A549 (cell line): ENCODE results near the gene ATP4A. TPM values are rescaled to one million over a fixed set of nuclear protein-coding genes. Genes with fewer than 3 reads are reported as not detected.

Experiments
- ATAC-seq, 2 experiments: fragments of 200-7000 bp in 1 of 2; fragments of >200 bp in 1 of 2; cut with Nextera tagmentation in 1 of 2; cut with Tn5 transposase in 1 of 2; 3 replicates each; pipeline versions ENCODE4 v1.8.0 to v1.9.1; 2018 to 2020; ENCODE audit warnings: mild to moderate bottlenecking in 1 of 2, moderate library complexity in 1 of 2
- CTCF ChIA-PET: fragments of 300-600 bp; sonication (Branson Sonifier 250); formaldehyde crosslinking; extraction: SDS; loops from one replicate; lab custom pipeline; 2021; ENCODE audit warnings: antibody characterized with exemption, inconsistent platforms; lab: Yijun Ruan, JAX
- POLR2A ChIA-PET: fragments of 350-600 bp; formaldehyde crosslinking; extraction: SDS; loops from one replicate; lab custom pipeline; 2021; ENCODE audit warnings: antibody characterized with exemption, inconsistent platforms; lab: Yijun Ruan, JAX
- DNase-seq, 2 experiments: peaks; one replicate each; pipeline versions ENCODE4 v3.0.0 to v3.0.0-alpha.2; 2011 to 2016; ENCODE audit warnings: low read depth in 1 of 2, low spot score in 1 of 2
- FAIRE-seq: peaks from 2 replicates; lab custom pipeline; 2011; peaks lifted over from hg19 to GRCh38; lab: Jason Lieb, UNC
- H3K27ac ChIP-seq, 2 experiments: fragments of >200 bp; sonication (Bioruptor Twin); formaldehyde crosslinking; 3 replicates each; pipeline ENCODE4 v1.5.1; 2016 to 2017
- H3K4me1 ChIP-seq: fragments of >200 bp; sonication (Bioruptor Twin); formaldehyde crosslinking; 3 replicates; pipeline ENCODE4 v1.6.1; 2016
- H3K4me2 ChIP-seq: fragments of >200 bp; sonication (Bioruptor Twin); formaldehyde crosslinking; 3 replicates; pipeline ENCODE4 v1.6.1; 2016
- H3K4me3 ChIP-seq: fragments of >200 bp; sonication (Bioruptor Twin); formaldehyde crosslinking; 3 replicates; pipeline ENCODE4 v1.5.1; 2016
- H3K9me3 ChIP-seq: fragments of >200 bp; sonication (Bioruptor Twin); formaldehyde crosslinking; 3 replicates; pipeline ENCODE4 v1.6.1; 2016
- BHLHE40 ChIP-seq: IDR thresholded peaks from 2 replicates; pipeline ENCODE4 v1.6.1; 2012; ENCODE audit warnings: low read depth, low read length, inconsistent platforms
- CBX2 ChIP-seq: fragments of 200-600 bp; sonication (generic); IDR thresholded peaks from 2 replicates; pipeline ENCODE4 v1.6.1; 2016; ENCODE audit warnings: low read depth, mild to moderate bottlenecking, borderline replicate concordance
- CHD2 ChIP-seq: fragments of 150-350 bp; IDR thresholded peaks from 2 replicates; pipeline ENCODE4 v1.6.1; 2014; ENCODE audit warnings: low read length; ENCODE audit not compliant: partially characterized antibody
- CHD4 ChIP-seq: fragments of 200-600 bp; sonication (generic); IDR thresholded peaks from 2 replicates; pipeline ENCODE4 v1.6.1; 2016; ENCODE audit warnings: antibody characterized with exemption, mild to moderate bottlenecking, borderline replicate concordance
- EHF ChIP-seq: fragments of 250-450 bp; sonication (Bioruptor Pico); IDR thresholded peaks from 2 replicates; pipeline ENCODE4 v1.5.0; 2020; ENCODE audit warnings: mild to moderate bottlenecking
- FOSL2 ChIP-seq, 2 experiments: fragments of 450-650 bp in 1 of 2; fragments of >200 bp in 1 of 2; sonication (Bioruptor Twin) in 1 of 2; formaldehyde crosslinking; IDR thresholded peaks; 2 replicates each; pipeline versions ENCODE4 v1.5.0 to v1.6.1; 2016 to 2020; ENCODE audit warnings: mild to moderate bottlenecking in 1 of 2, moderate library complexity in 1 of 2
- JUN ChIP-seq, 2 experiments: fragments of >200 bp; sonication (Bioruptor Twin); formaldehyde crosslinking; IDR thresholded peaks; 2 replicates in 1 of 2; 3 replicates in 1 of 2; pipeline ENCODE4 v1.6.1; 2016 to 2017
- JUNB ChIP-seq: fragments of >200 bp; sonication (Bioruptor Twin); formaldehyde crosslinking; IDR thresholded peaks from 2 replicates; pipeline ENCODE4 v1.6.1; 2016
- KDM1A ChIP-seq: fragments of 200-600 bp; sonication (generic); IDR thresholded peaks from 2 replicates; pipeline ENCODE4 v1.6.1; 2016; ENCODE audit warnings: low read depth, mild to moderate bottlenecking
- MAFK ChIP-seq: fragments of 450-650 bp; IDR thresholded peaks from 2 replicates; pipeline ENCODE4 v1.6.1; 2014; ENCODE audit not compliant: partially characterized antibody
- MAZ ChIP-seq: fragments of 150-350 bp; IDR thresholded peaks from 2 replicates; pipeline ENCODE4 v1.6.1; 2014; ENCODE audit warnings: antibody characterized with exemption, low read depth, low read length, borderline replicate concordance
- MYC ChIP-seq: IDR thresholded peaks from 2 replicates; pipeline ENCODE4 v1.6.1; 2012; ENCODE audit warnings: mild to moderate bottlenecking, inconsistent platforms, low read length, improper control_type of control experiment, borderline replicate concordance
- NFE2L2 ChIP-seq: fragments of 150-350 bp; conservative IDR thresholded peaks from 2 replicates; pipeline ENCODE4 v1.6.1; 2014; ENCODE audit warnings: low read length
- NR3C1 ChIP-seq: fragments of >200 bp; sonication (Bioruptor Twin); formaldehyde crosslinking; IDR thresholded peaks from 3 replicates; pipeline ENCODE4 v1.6.1; 2017
- RAD21 ChIP-seq, 2 experiments: fragments of >200 bp in 1 of 2; sonication (Bioruptor Twin) in 1 of 2; formaldehyde crosslinking in 1 of 2; IDR thresholded peaks in 1 of 2; conservative IDR thresholded peaks in 1 of 2; 2 replicates in 1 of 2; 3 replicates in 1 of 2; pipeline ENCODE4 v1.6.1; 2012 to 2018; ENCODE audit warnings: inconsistent platforms in 1 of 2
- RARB ChIP-seq: fragments of 250-450 bp; sonication (Bioruptor Pico); IDR thresholded peaks from 2 replicates; pipeline ENCODE4 v1.8.0; 2021; ENCODE audit warnings: mild to moderate bottlenecking, moderate library complexity
- RCOR1 ChIP-seq: fragments of 150-350 bp; IDR thresholded peaks from 2 replicates; pipeline ENCODE4 v1.6.1; 2014; ENCODE audit warnings: antibody characterized with exemption, low read length, low read depth
- RFX5 ChIP-seq: fragments of 450-650 bp; IDR thresholded peaks from 2 replicates; pipeline ENCODE4 v1.7.1; 2014; ENCODE audit warnings: antibody characterized with exemption, mild to moderate bottlenecking, moderate library complexity
- RNF2 ChIP-seq: fragments of 200-600 bp; sonication (generic); IDR thresholded peaks from 2 replicates; pipeline ENCODE4 v1.6.1; 2016; ENCODE audit warnings: low read depth, mild to moderate bottlenecking, antibody characterized with exemption, moderate library complexity, borderline replicate concordance
- SMC3 ChIP-seq: fragments of >200 bp; sonication (Bioruptor Twin); formaldehyde crosslinking; IDR thresholded peaks from 3 replicates; pipeline ENCODE4 v1.6.1; 2018; ENCODE audit warnings: inconsistent platforms
- TFCP2L1 ChIP-seq: fragments of 250-450 bp; sonication (Bioruptor Pico); IDR thresholded peaks from 2 replicates; pipeline ENCODE4 v1.5.0; 2021; ENCODE audit warnings: mild to moderate bottlenecking
- ZNF302 ChIP-seq: fragments of 250-450 bp; sonication (Bioruptor Pico); IDR thresholded peaks from 2 replicates; pipeline ENCODE4 v1.9.0; 2021; ENCODE audit warnings: inconsistent platforms, mild to moderate bottlenecking, moderate library complexity
- WGBS: methylation state at CpG from one replicate; pipeline ENCODE4 v1.1.6; 2017; ENCODE audit errors: missing lambda C conversion rate; 5-methylcytosine and 5-hydroxymethylcytosine counted together
- polyA plus RNA-seq, 4 experiments: library from polyadenylated mRNA; depleted of rRNA in 3 of 4; stranded (reverse); fragments of >200 nt; fragmentation: RNase III in 1 of 4; extraction: RNeasy Plus Mini Kit Qiagen cat#74134 plus additional on column Dnase treatment in 1 of 4; gene quantifications; 2 replicates in 3 of 4; 3 replicates in 1 of 4; pipeline ENCODE4 v1.2.3, GENCODE V29; 2011 to 2017
- TF ChIP-seq, protein P1 (sequence below): fragments of >200 bp; sonication (Bioruptor Twin); formaldehyde crosslinking; IDR thresholded peaks from 3 replicates; pipeline ENCODE4 v1.5.1; 2016
- TF ChIP-seq, protein P2 (sequence below): fragments of 200-600 bp; sonication (generic); IDR thresholded peaks from 2 replicates; pipeline ENCODE4 v1.6.1; 2016; ENCODE audit warnings: antibody characterized with exemption, mild to moderate bottlenecking, moderate library complexity
- TF ChIP-seq, protein P3 (sequence below): fragments of 250-450 bp; sonication (Bioruptor Pico); IDR thresholded peaks from 2 replicates; pipeline ENCODE4 v1.5.0; 2020; ENCODE audit warnings: low read depth, mild to moderate bottlenecking, moderate library complexity

The ATP4A gene
- polyA plus RNA-seq, 2 of the 4 experiments (the other 2 are of a cell fraction), result not detected

DNA sequence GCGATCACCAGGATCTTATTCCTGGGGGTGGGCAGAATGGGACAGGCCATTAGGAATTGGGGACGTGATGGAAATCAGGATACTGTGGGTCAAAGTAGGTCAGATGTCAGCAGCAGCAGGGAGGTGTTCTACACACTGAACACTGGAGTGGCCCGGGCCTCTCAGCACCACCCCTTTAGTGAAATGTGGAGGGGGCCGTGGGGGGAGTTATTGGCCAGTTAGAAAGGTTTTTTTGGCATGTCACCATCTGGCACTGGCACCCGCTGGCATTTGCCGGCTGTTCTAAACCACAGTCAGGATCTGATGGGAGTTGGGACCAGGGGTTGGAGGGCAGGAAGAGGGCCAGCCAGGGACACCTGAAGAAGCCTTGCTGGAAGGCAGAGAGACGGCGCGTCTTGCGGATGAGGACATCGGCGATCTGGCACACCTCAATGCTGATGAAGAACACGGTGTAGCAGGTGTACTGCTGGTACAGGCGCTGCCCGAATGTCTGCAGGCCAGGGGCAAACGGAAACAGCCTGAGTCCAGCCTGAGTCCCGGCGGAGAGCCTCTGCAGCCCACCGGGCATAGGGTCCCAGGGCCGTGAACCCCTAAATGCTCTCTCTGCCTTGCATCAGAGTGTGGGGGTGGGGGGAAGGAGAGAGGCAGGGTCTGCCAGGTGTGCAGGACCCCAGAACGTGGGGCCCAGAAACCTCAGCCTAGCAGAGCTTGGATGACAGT lies 12.2 kb downstream of the ATP4A start:
- ChIA-PET CTCF (interaction anchor here (0.6 to 5.1 kb wide), 8 partner anchors 10 to 409 kb away, joined by 3 to 81 read pairs (median 13); partner anchors contain the start of gene ATP4A), POLR2A (no interaction called here)
- no peak overlapping the region for H3K27ac ChIP-seq
- 87% methylated on average over 21 of the region's 21 CpGs for WGBS
- no peak for FAIRE-seq
- no peak for TF ChIP-seq BHLHE40
- no peak overlapping the region for H3K4me2 ChIP-seq
- H3K9me3 ChIP-seq, result no peaks in the 10 kb centered on the region
- H3K4me3 ChIP-seq, result no peak overlapping the region
- DNase-seq, result no peak
- H3K4me1 ChIP-seq, result peaks cover 8% of the 10 kb centered on the region
- no peak for ATAC-seq

DNA sequence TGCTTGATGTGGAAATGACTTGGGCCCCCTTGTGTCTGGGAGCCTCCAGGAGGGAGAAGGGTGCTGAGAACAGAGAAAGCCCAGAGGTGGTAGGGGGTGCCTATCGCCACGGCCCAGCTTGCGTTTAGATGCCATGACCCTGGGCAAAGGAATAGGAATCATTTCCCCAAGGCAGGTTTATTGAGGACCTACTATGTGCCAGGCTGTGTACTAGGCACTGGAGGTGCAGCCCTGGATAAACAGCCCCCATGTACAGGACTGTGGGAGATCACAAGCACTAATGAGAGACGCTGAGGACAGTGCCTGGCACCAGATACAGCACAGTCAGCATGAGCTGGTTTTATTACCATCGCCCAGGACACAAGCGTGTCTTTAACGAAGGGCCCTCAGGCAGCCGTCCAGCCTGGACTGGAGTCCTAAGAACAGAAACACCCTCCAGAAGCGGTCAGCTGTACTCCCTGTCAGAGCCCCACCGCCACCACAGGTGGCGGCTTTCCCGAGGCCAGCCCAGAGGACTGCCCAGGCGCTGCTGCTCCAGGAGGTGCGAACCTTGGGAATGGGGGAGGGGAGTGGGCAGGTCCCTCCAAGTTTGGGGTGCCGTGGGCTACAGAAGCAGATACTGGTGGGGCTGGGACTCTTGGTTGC lies 13.5 kb downstream of the ATP4A start:
- TF ChIP-seq JUN (IDR thresholded peaks at IDR 0.05) (peak; percentile 6 to 24; a peak in 1 of 5 replicates), MAFK (peak; percentile 44), CBX2 (no peak), ZNF302 (CRISPR knock-in tag) (no peak), NFE2L2 (no peak)
- 85% methylated on average over 15 of the region's 15 CpGs for WGBS
- Histone ChIP-seq H3K9me3 (no peaks in the 10 kb centered on the region), H3K4me1 (peaks cover 9% of the 10 kb centered on the region), H3K4me2 (no peak overlapping the region), H3K27ac (no peak overlapping the region), H3K4me3 (no peak overlapping the region)
- CTCF ChIA-PET, result interaction anchor here (0.6 to 5.1 kb wide), 44 partner anchors 8 to 437 kb away, joined by 3 to 81 read pairs (median 12); partner anchors contain the start of genes ATP4A, DMKN, HAUS5 and LIN37
- POLR2A ChIA-PET, result no interaction called here
- no peak for FAIRE-seq
- no peak for DNase-seq
- ATAC-seq, result no peak

DNA sequence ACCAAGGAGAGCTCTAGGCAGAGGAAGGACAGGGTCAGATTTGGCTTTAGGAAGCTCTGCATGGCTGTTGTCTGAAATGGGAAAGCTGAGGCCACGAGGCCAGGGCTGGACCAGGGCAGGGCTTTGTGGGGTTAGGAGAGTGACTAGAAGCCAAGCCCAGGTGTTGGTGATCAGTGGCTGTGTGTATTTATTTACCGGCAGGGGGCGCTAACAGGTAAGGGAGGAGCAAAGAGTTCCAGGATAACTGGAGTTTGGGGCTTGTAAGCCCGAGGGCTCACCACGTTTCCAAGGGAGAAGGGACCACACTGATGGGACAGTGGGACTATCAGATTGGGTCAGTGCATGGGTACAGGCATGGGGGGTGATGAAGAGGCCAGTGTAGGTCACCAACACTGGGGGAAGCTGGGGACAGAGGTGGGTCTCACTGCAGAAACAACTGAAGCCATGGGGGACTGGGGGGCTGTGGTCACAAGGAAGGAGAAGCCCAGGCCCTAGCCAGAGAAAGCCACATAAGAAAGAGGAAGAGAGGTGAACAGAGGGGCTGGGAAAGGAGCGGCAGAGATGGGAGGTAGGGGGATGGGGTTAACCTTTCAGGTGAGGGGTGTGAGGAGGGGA lies 14.2 kb downstream of the ATP4A start:
- no peaks in the 10 kb centered on the region for H3K9me3 ChIP-seq
- no peak overlapping the region for H3K27ac ChIP-seq
- FAIRE-seq (peak; percentile 99), ATAC-seq (peak; percentile 21 to 60; a peak in 4 of 6 replicates), DNase-seq (peak; percentile 88 to 96)
- WGBS, result 23% methylated on average over 6 of the region's 6 CpGs
- peaks cover 12% of the 10 kb centered on the region for H3K4me1 ChIP-seq
- H3K4me3 ChIP-seq, result no peak overlapping the region
- no peak overlapping the region for H3K4me2 ChIP-seq
- CTCF ChIA-PET, result interaction anchor here (0.6 to 5.1 kb wide), 71 partner anchors 9 to 436 kb away, joined by 3 to 81 read pairs (median 6); partner anchors contain the start of genes ATP4A, COX6B1, DMKN and HAUS5
- POLR2A ChIA-PET, result interaction anchor here (2.6 kb wide), 1 partner anchor 8 kb away, joined by 7 read pairs; no protein-coding TSS in a partner anchor
- TF ChIP-seq, protein P1, sequence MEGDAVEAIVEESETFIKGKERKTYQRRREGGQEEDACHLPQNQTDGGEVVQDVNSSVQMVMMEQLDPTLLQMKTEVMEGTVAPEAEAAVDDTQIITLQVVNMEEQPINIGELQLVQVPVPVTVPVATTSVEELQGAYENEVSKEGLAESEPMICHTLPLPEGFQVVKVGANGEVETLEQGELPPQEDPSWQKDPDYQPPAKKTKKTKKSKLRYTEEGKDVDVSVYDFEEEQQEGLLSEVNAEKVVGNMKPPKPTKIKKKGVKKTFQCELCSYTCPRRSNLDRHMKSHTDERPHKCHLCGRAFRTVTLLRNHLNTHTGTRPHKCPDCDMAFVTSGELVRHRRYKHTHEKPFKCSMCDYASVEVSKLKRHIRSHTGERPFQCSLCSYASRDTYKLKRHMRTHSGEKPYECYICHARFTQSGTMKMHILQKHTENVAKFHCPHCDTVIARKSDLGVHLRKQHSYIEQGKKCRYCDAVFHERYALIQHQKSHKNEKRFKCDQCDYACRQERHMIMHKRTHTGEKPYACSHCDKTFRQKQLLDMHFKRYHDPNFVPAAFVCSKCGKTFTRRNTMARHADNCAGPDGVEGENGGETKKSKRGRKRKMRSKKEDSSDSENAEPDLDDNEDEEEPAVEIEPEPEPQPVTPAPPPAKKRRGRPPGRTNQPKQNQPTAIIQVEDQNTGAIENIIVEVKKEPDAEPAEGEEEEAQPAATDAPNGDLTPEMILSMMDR, result peak; percentile 97
- TF ChIP-seq NR3C1 (no peak), RNF2 (no peak), TFCP2L1 (CRISPR knock-in tag) (no peak), RAD21 (conservative IDR thresholded peaks at IDR 0.05 in 1 of 2, IDR thresholded peaks at IDR 0.05 in 1 of 2) (peak; percentile 74 to 86), SMC3 (peak; percentile 68), JUNB (no peak), EHF (no peak), RCOR1 (no peak), RARB (CRISPR knock-in tag) (no peak), CHD2 (no peak), MYC (no peak), CHD4 (no peak), KDM1A (no peak), FOSL2 (IDR thresholded peaks at IDR 0.05) (no peak), FOSL2 (CRISPR knock-in tag; IDR thresholded peaks at IDR 0.05) (no peak), MAZ (no peak), RFX5 (0 out of 2 replicates have a peak, but pooled peaks have one; percentile 57)
- TF ChIP-seq, protein P2, sequence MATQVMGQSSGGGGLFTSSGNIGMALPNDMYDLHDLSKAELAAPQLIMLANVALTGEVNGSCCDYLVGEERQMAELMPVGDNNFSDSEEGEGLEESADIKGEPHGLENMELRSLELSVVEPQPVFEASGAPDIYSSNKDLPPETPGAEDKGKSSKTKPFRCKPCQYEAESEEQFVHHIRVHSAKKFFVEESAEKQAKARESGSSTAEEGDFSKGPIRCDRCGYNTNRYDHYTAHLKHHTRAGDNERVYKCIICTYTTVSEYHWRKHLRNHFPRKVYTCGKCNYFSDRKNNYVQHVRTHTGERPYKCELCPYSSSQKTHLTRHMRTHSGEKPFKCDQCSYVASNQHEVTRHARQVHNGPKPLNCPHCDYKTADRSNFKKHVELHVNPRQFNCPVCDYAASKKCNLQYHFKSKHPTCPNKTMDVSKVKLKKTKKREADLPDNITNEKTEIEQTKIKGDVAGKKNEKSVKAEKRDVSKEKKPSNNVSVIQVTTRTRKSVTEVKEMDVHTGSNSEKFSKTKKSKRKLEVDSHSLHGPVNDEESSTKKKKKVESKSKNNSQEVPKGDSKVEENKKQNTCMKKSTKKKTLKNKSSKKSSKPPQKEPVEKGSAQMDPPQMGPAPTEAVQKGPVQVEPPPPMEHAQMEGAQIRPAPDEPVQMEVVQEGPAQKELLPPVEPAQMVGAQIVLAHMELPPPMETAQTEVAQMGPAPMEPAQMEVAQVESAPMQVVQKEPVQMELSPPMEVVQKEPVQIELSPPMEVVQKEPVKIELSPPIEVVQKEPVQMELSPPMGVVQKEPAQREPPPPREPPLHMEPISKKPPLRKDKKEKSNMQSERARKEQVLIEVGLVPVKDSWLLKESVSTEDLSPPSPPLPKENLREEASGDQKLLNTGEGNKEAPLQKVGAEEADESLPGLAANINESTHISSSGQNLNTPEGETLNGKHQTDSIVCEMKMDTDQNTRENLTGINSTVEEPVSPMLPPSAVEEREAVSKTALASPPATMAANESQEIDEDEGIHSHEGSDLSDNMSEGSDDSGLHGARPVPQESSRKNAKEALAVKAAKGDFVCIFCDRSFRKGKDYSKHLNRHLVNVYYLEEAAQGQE, result no peak
- TF ChIP-seq, protein P3, sequence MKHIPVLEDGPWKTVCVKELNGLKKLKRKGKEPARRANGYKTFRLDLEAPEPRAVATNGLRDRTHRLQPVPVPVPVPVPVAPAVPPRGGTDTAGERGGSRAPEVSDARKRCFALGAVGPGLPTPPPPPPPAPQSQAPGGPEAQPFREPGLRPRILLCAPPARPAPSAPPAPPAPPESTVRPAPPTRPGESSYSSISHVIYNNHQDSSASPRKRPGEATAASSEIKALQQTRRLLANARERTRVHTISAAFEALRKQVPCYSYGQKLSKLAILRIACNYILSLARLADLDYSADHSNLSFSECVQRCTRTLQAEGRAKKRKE (CRISPR knock-in tag), result no peak
